Gastrocnemius medialis (tissue), 4 donors: ENCODE data around the gene PACSIN2. TPM values are rescaled to one million over a fixed set of nuclear protein-coding genes. Genes with fewer than 3 reads are reported as not detected.

Source experiments
- ATAC-seq, 2 donors: fragments of 150-250 bp; one replicate each; pipeline ENCODE4 v1.9.1; 2016
- DNase-seq, 2 donors: peaks; one replicate each; pipeline ENCODE4 v3.0.0-alpha.2; 2019
- H3K27ac ChIP-seq, 4 donors: fragments of 200-600 bp; sonication (generic); 1 replicate in 1 of 4; 2 replicates in 3 of 4; pipeline ENCODE4 v1.5.1; 2016 to 2018; ENCODE audit warnings: mild to moderate bottlenecking in 2 of 4, moderate library complexity in 1 of 4
- H3K27me3 ChIP-seq, 3 donors: fragments of 200-600 bp; sonication (generic) in 2 of 3; 1 replicate in 1 of 3; 2 replicates in 2 of 3; pipeline versions ENCODE4 v1.5.1 to v1.6.0; 2016 to 2019; ENCODE audit warnings: mild to moderate bottlenecking in 1 of 3, moderate library complexity in 1 of 3
- H3K36me3 ChIP-seq, 2 donors: fragments of 200-600 bp; sonication (generic) in 1 of 2; one replicate each; pipeline ENCODE4 v1.5.1; 2017 to 2018
- H3K4me1 ChIP-seq, 2 donors: fragments of 200-600 bp; sonication (generic) in 1 of 2; one replicate each; pipeline ENCODE4 v1.5.1; 2016 to 2017; ENCODE audit warnings: mild to moderate bottlenecking in 2 of 2
- H3K4me3 ChIP-seq, 4 donors: fragments of 200-600 bp; sonication (generic) in 3 of 4; 1 replicate in 1 of 4; 2 replicates in 3 of 4; pipeline ENCODE4 v1.5.1; 2016 to 2019; ENCODE audit warnings: mild to moderate bottlenecking in 2 of 4
- H3K9me3 ChIP-seq, 3 donors: fragments of 200-600 bp; sonication (generic) in 2 of 3; 1 replicate in 1 of 3; 2 replicates in 2 of 3; pipeline ENCODE4 v1.5.1; 2016 to 2019
- POLR2A ChIP-seq, 2 donors: fragments of 450-650 bp; IDR thresholded peaks; one replicate each; pipeline ENCODE4 v1.6.1; 2017; ENCODE audit warnings: antibody characterized with exemption in 2 of 2, mild to moderate bottlenecking in 2 of 2, moderate library complexity in 2 of 2
- in situ Hi-C, 4 donors: fragments of 200-750 bp; cut with MboI; loops; one replicate each; pipeline versions ENCODE4 v1.15.0 to v1.8.0; 2017; ENCODE audit warnings: low sequenced_read_pairs in 4 of 4
- intact Hi-C: fragments of 100-400 bp; cut with DNase I; formaldehyde crosslinking; loops from one replicate; pipeline ENCODE4 v1.15.1; 2023; ENCODE audit warnings: low total_unique reads
- total RNA-seq, 4 donors: library from RNA; depleted of rRNA; stranded (reverse); fragments of >200 nt; gene quantifications; one replicate each; pipeline versions ENCODE4 v1.1.0 to v1.2.3, GENCODE V29; 2016
- TF ChIP-seq, protein P1 (sequence below), 5 experiments: fragments of 450-650 bp in 3 of 5; fragments of 200-600 bp in 2 of 5; sonication (generic) in 2 of 5; IDR thresholded peaks in 4 of 5; conservative IDR thresholded peaks in 1 of 5; 1 replicate in 4 of 5; 2 replicates in 1 of 5; pipeline ENCODE4 v1.5.1; 2016 to 2019; ENCODE audit warnings: antibody characterized with exemption in 5 of 5, mild to moderate bottlenecking in 3 of 5, moderate library complexity in 3 of 5

The PACSIN2 gene
- total RNA-seq, 4 donors from 2014 or later = 37.3 to 45.9 (median 39.8) TPM

- DNase-seq = peak; percentile 57 to 82
- no peak overlapping the region for H3K4me3 ChIP-seq
- H3K4me1 ChIP-seq = peaks cover 28 to 35% of the 10 kb centered on the region in 2 donors
- intact Hi-C loops = no loop called here
- no peaks in the 10 kb centered on the region for H3K9me3 ChIP-seq
- in situ Hi-C loops = loop anchor here in 3 of 4 donors (5.0 to 25.0 kb wide), 3 partner anchors 89 to 164 kb away; no protein-coding TSS in a partner anchor
- H3K36me3 ChIP-seq = peaks cover 0 to 57% of the 10 kb centered on the region in 2 donors
- H3K27me3 ChIP-seq = no peaks in the 10 kb centered on the region
- H3K27ac ChIP-seq = peak overlapping the region; percentile 54 to 80 (median 68)
- TF ChIP-seq, protein P1, sequence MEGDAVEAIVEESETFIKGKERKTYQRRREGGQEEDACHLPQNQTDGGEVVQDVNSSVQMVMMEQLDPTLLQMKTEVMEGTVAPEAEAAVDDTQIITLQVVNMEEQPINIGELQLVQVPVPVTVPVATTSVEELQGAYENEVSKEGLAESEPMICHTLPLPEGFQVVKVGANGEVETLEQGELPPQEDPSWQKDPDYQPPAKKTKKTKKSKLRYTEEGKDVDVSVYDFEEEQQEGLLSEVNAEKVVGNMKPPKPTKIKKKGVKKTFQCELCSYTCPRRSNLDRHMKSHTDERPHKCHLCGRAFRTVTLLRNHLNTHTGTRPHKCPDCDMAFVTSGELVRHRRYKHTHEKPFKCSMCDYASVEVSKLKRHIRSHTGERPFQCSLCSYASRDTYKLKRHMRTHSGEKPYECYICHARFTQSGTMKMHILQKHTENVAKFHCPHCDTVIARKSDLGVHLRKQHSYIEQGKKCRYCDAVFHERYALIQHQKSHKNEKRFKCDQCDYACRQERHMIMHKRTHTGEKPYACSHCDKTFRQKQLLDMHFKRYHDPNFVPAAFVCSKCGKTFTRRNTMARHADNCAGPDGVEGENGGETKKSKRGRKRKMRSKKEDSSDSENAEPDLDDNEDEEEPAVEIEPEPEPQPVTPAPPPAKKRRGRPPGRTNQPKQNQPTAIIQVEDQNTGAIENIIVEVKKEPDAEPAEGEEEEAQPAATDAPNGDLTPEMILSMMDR (IDR thresholded peaks at IDR 0.05 in 4 of 5, conservative IDR thresholded peaks at IDR 0.05 in 1 of 5) = no peak
- ATAC-seq = peak; percentile 51 to 57
These were observed 142.1 kb downstream of the PACSIN2 start for GRCh38 chr22:42872821-42873220.

DNA sequence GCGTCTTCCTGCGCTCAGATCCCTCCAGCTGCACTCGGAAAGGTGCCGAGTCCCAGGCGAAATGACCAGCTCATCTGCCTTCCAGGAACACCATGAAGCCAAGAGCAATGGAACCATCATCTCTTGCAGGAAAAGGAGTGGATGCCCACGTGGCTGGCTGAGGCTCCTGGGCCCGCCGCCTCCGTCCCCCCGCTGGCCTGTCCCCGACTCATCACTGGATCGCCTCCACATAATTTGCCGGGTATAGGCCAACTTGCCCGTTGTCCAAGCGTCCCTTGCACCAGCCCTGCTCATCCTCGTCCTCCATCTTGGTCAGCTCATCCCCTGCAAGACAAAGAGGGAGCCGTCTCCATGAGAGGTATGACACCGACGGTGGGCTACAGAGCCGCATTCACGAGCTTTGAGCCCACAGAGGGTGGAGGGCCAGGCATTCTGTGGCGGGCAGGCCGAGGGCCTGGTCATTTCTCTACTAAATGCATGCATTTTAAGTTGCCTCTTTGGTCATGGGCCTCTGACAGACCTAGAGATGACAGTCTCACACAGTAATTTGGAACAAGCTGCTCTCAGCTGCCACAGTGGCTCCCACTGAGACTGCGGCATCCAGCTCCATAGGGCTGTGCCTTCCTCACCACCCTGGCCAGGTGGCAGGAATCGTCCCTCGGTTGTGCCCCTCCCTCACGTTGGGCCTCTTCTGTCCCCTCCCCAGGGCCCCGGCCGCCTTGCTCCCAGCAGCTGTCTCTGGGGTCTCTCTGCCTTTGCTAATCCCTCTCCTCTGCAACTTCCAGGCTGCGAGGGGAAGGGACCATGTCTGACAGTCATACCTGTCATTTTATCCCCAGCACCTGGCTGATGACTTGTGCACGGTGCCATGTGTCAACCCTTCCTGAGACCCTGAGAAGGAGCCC is 143.6 kb downstream of the PACSIN2 start:
- DNase-seq = no peak
- Histone ChIP-seq H3K27ac (peak overlapping the region in 2 of 4 donors; percentile 54 to 71), H3K4me3 (no peak overlapping the region), H3K4me1 (peaks cover 28 to 30% of the 10 kb centered on the region in 2 donors), H3K36me3 (peaks cover 0 to 44% of the 10 kb centered on the region in 2 donors), H3K27me3 (no peaks in the 10 kb centered on the region), H3K9me3 (no peaks in the 10 kb centered on the region)
- intact Hi-C loops (no loop called here), in situ Hi-C loops (loop anchor here in 3 of 4 donors (5.0 to 25.0 kb wide), 3 partner anchors 91 to 166 kb away; no protein-coding TSS in a partner anchor)
- TF ChIP-seq POLR2A (IDR thresholded peaks at IDR 0.05) = no peak
- TF ChIP-seq, protein P1 (IDR thresholded peaks at IDR 0.05 in 4 of 5, conservative IDR thresholded peaks at IDR 0.05 in 1 of 5) = no peak
- no peak for ATAC-seq

GRCh38 chr22:42869888-42870480 is 145.0 kb downstream of the PACSIN2 start:
- H3K36me3 ChIP-seq = peaks cover 0 to 33% of the 10 kb centered on the region in 2 donors
- in situ Hi-C loops = loop anchor here (5.0 to 25.0 kb wide), 6 partner anchors 85 to 167 kb away; no protein-coding TSS in a partner anchor
- H3K27me3 ChIP-seq = no peaks in the 10 kb centered on the region
- no peak for ATAC-seq
- intact Hi-C loops = loop anchor here (2.0 kb wide), 2 partner anchors 89 to 165 kb away; no protein-coding TSS in a partner anchor
- H3K27ac ChIP-seq = peak overlapping the region in 2 of 4 donors; percentile 81 to 83
- H3K9me3 ChIP-seq = no peaks in the 10 kb centered on the region
- no peak for DNase-seq
- no peak overlapping the region for H3K4me3 ChIP-seq
- H3K4me1 ChIP-seq = peaks cover 28 to 30% of the 10 kb centered on the region in 2 donors
- TF ChIP-seq POLR2A (IDR thresholded peaks at IDR 0.05) = no peak
- TF ChIP-seq, protein P1 (IDR thresholded peaks at IDR 0.05 in 4 of 5, conservative IDR thresholded peaks at IDR 0.05 in 1 of 5) = no peak

DNA sequence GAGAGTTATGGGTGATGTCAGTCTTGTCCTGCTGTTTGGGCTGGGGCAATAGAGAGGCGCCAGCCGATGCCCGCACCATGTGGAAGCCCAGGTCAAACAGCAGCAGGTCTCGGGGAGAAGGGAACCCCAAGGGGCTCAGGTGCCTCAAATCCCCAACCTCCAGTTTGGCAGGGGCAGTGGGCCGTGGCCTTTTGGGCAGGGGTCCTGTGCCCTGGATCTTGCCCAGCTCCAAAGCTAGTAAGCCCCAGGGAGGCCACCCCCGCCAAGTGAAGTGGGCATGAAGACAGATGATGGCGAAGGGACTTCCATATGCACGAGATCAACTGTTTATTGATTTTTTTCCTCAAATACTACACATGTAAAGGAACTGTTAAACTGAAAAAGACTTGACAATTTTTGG is 145.5 kb downstream of the PACSIN2 start:
- no peak for DNase-seq
- Histone ChIP-seq H3K9me3 (no peaks in the 10 kb centered on the region), H3K27me3 (no peaks in the 10 kb centered on the region), H3K36me3 (peaks cover 0 to 33% of the 10 kb centered on the region in 2 donors), H3K4me3 (no peak overlapping the region), H3K27ac (peak overlapping the region; percentile 79 to 83 (median 81)), H3K4me1 (peaks cover 28 to 30% of the 10 kb centered on the region in 2 donors)
- no peak for ATAC-seq
- intact Hi-C loops (loop anchor here (2.0 kb wide), 2 partner anchors 89 to 165 kb away; no protein-coding TSS in a partner anchor), in situ Hi-C loops (loop anchor here (5.0 to 25.0 kb wide), 5 partner anchors 85 to 168 kb away; no protein-coding TSS in a partner anchor)
- no peak for TF ChIP-seq POLR2A (IDR thresholded peaks at IDR 0.05)
- TF ChIP-seq, protein P1 (IDR thresholded peaks at IDR 0.05 in 4 of 5, conservative IDR thresholded peaks at IDR 0.05 in 1 of 5) = no peak
